Neuronal stem cell (in vitro differentiated cells): ENCODE data around the gene TOM1L2.
A peak's percentile ranks its signal among the peaks of the same experiment; 100 is the strongest.

Experiments
- DNase-seq: peaks from one replicate; pipeline ENCODE4 v3.0.0-alpha.2; 2013; ENCODE audit warnings: low spot score
- H2AFZ ChIP-seq: one replicate; pipeline ENCODE4 v1.6.1; 2013; ENCODE audit warnings: mild to moderate bottlenecking, low read length, inconsistent platforms
- H2AK5ac ChIP-seq: 2 replicates; pipeline ENCODE4 v1.6.1; 2013; ENCODE audit warnings: low read depth, mild to moderate bottlenecking, inconsistent platforms, low read length, moderate library complexity, mixed read lengths
- H2BK120ac ChIP-seq: 2 replicates; pipeline ENCODE4 v1.6.1; 2013; ENCODE audit warnings: low read depth, mild to moderate bottlenecking, inconsistent platforms, low read length, moderate library complexity, mixed read lengths
- H2BK12ac ChIP-seq: one replicate; pipeline ENCODE4 v1.6.1; 2013; ENCODE audit warnings: low read length, inconsistent platforms
- H2BK15ac ChIP-seq: 2 replicates; pipeline ENCODE4 v1.6.1; 2013; ENCODE audit warnings: mild to moderate bottlenecking, low read length, inconsistent platforms, mixed read lengths
- H2BK5ac ChIP-seq: one replicate; pipeline ENCODE4 v1.6.1; 2013; ENCODE audit warnings: inconsistent platforms, mild to moderate bottlenecking, low read length, moderate library complexity
- H3K14ac ChIP-seq: one replicate; pipeline ENCODE4 v1.6.1; 2013; ENCODE audit warnings: low read length, inconsistent platforms
- H3K18ac ChIP-seq: 2 replicates; pipeline ENCODE4 v1.6.1; 2013; ENCODE audit warnings: low read length, inconsistent platforms
- H3K23ac ChIP-seq: 2 replicates; pipeline ENCODE4 v1.6.1; 2013; ENCODE audit warnings: low read depth, mild to moderate bottlenecking, mixed read lengths, low read length, inconsistent platforms; ENCODE audit not compliant: poor library complexity
- H3K27ac ChIP-seq: replicated peaks from 3 replicates; pipeline ENCODE4 v1.5.1; 2013; ENCODE audit warnings: low read length, inconsistent platforms
- H3K27me3 ChIP-seq, 3 experiments: 2 replicates each; pipeline ENCODE4 v1.6.1; 2013; ENCODE audit warnings: low read length in 3 of 3, mild to moderate bottlenecking in 2 of 3, inconsistent platforms in 1 of 3, low read depth in 1 of 3, mixed read lengths in 1 of 3, moderate library complexity in 1 of 3; ENCODE audit not compliant: control insufficient read depth in 3 of 3, insufficient read depth in 3 of 3
- H3K36me3 ChIP-seq, 2 donors: replicated peaks in 1 of 2; 2 replicates each; pipeline ENCODE4 v1.6.1; 2013; ENCODE audit warnings: low read length in 2 of 2; ENCODE audit not compliant: control insufficient read depth in 2 of 2, insufficient read depth in 2 of 2
- H3K4ac ChIP-seq: 2 replicates; pipeline ENCODE4 v1.6.1; 2013; ENCODE audit warnings: inconsistent platforms, mild to moderate bottlenecking, low read length, moderate library complexity
- H3K4me1 ChIP-seq, 2 donors: 1 replicate in 1 of 2; 2 replicates in 1 of 2; pipeline ENCODE4 v1.6.1; 2013; ENCODE audit warnings: low read length in 2 of 2, low read depth in 1 of 2; ENCODE audit not compliant: control insufficient read depth in 2 of 2, insufficient read depth in 1 of 2
- H3K4me2 ChIP-seq: one replicate; pipeline ENCODE4 v1.6.1; 2013; ENCODE audit warnings: mild to moderate bottlenecking, low read length, inconsistent platforms; ENCODE audit not compliant: insufficient read depth, poor library complexity, severe bottlenecking
- H3K4me3 ChIP-seq, 2 donors: 2 replicates each; pipeline ENCODE4 v1.5.1; 2013; ENCODE audit warnings: low read length in 2 of 2, mild to moderate bottlenecking in 2 of 2, inconsistent platforms in 1 of 2, moderate library complexity in 1 of 2
- H3K79me1 ChIP-seq: one replicate; pipeline ENCODE4 v1.6.1; 2013; ENCODE audit warnings: low read depth, mild to moderate bottlenecking, inconsistent platforms, low read length, moderate library complexity
- H3K9ac ChIP-seq: one replicate; pipeline ENCODE4 v1.6.1; 2013; ENCODE audit warnings: mild to moderate bottlenecking, low read depth, low read length, inconsistent platforms; ENCODE audit not compliant: poor library complexity
- H3K9me3 ChIP-seq, 2 donors: replicated peaks in 1 of 2; 2 replicates each; pipeline versions ENCODE3 to v1.6.1; 2013; ENCODE audit warnings: low read length in 2 of 2, mild to moderate bottlenecking in 2 of 2, inconsistent platforms in 1 of 2, low read depth in 1 of 2, mixed read lengths in 1 of 2, moderate library complexity in 1 of 2; ENCODE audit not compliant: control insufficient read depth in 2 of 2, insufficient read depth in 1 of 2
- H4K8ac ChIP-seq: one replicate; pipeline ENCODE4 v1.6.1; 2013; ENCODE audit warnings: low read depth, mild to moderate bottlenecking, inconsistent platforms, low read length, moderate library complexity
- H4K91ac ChIP-seq: one replicate; pipeline ENCODE4 v1.6.1; 2013; ENCODE audit warnings: low read length, low read depth, mild to moderate bottlenecking, inconsistent platforms; ENCODE audit not compliant: poor library complexity
- WGBS, 2 donors: extraction: QIAGEN DNeasy Blood & Tissue Kit; methylation state at CpG; one replicate each; pipeline ENCODE4 v1.1.7; 2013; ENCODE audit warnings: missing lambda C conversion rate in 2 of 2, mixed read lengths in 1 of 2; ENCODE audit not compliant: insufficient read length in 2 of 2, insufficient replicate concordance in 1 of 2; ENCODE audit errors: extremely low coverage in 2 of 2; 5-methylcytosine and 5-hydroxymethylcytosine counted together

The TOM1L2 gene

DNA sequence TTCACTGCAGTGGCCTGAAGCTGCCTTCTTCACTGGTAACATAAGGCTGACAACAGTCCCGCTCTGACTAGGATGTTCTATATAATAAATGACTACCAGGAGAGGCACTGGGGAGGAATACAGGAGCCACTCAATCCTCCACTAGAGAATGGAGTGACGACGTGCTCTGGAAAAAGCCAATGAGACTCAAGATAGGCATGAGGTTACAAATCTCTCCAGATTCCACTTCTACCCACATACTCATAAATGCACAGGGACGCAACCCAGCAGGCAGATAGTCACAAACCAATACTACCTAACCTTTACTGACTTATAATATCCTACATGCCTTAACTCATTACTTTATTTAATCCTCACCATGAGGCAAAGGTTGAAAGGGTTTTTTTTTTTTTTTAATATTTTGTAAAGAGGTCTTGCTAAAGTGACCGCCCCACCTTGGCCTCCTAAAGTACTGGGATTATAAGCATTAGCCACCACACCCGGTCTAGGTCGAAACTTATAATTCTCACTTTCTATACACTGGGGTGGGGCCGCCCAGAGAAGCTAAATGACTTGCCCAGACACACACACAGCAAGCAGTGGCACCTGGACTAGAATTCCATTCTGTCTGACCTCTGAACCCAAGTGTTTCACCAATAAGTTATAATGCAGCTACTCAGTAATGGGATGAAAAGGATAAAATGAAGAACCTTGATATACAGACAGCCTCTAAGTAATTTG lies 33.7 kb downstream of the TOM1L2 start:
- Histone ChIP-seq H3K4me1 (peaks cover 33 to 58% of the 10 kb centered on the region in 2 donors), H2BK12ac (no peak overlapping the region), H4K91ac (no peak overlapping the region), H4K8ac (no peak overlapping the region), H2BK120ac (no peak overlapping the region), H2AK5ac (no peak overlapping the region), H3K14ac (no peak overlapping the region), H3K9ac (no peak overlapping the region), H3K9me3 (no peaks in the 10 kb centered on the region), H3K4me3 (no peak overlapping the region), H3K23ac (no peak overlapping the region), H3K4me2 (no peak overlapping the region), H3K4ac (no peak overlapping the region), H3K79me1 (no peaks in the 10 kb centered on the region), H2AFZ (no peak overlapping the region), H3K27ac (no peak overlapping the region), H2BK15ac (no peak overlapping the region), H2BK5ac (no peak overlapping the region), H3K27me3 (no peaks in the 10 kb centered on the region), H3K18ac (no peak overlapping the region), H3K36me3 (no peaks in the 10 kb centered on the region)
- DNase-seq: no peak
- whole genome bisulfite sequencing, 2 donors: no CpG with 5 or more reads among the region's 8 CpGs

DNA sequence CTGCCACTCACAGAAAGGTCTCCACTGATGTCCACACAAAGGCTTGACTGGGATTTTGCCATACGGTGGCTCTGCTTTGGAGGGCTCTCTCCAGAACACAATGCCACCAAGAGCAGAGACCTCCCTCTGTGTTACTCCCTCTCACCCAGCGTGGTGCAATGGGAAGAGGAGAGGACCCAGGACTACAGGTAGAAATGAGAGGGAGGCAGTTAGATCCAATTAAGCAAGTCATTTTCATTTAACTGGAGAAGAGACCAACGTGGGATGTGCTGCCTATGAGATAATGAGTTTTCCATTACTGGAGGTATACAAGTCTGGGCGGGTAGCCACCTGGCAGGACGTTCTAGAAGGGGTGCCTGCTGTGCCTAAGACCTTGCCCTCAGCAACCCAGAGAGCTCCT lies 34.2 kb downstream of the TOM1L2 start:
- Histone ChIP-seq H3K36me3 (no peaks in the 10 kb centered on the region), H3K79me1 (no peaks in the 10 kb centered on the region), H3K18ac (no peak overlapping the region), H3K27me3 (no peaks in the 10 kb centered on the region), H2AFZ (no peak overlapping the region), H3K27ac (no peak overlapping the region), H2BK5ac (no peak overlapping the region), H2BK15ac (no peak overlapping the region), H2BK12ac (no peak overlapping the region), H2AK5ac (no peak overlapping the region), H3K9ac (no peak overlapping the region), H3K4me1 (peaks cover 27 to 52% of the 10 kb centered on the region in 2 donors), H3K4ac (no peak overlapping the region), H4K91ac (no peak overlapping the region), H3K4me3 (no peak overlapping the region), H3K14ac (no peak overlapping the region), H2BK120ac (no peak overlapping the region), H3K23ac (no peak overlapping the region), H4K8ac (no peak overlapping the region), H3K4me2 (no peak overlapping the region), H3K9me3 (no peaks in the 10 kb centered on the region)
- DNase-seq: no peak
- WGBS, 2 donors: no CpG with 5 or more reads among the region's 5 CpGs

DNA sequence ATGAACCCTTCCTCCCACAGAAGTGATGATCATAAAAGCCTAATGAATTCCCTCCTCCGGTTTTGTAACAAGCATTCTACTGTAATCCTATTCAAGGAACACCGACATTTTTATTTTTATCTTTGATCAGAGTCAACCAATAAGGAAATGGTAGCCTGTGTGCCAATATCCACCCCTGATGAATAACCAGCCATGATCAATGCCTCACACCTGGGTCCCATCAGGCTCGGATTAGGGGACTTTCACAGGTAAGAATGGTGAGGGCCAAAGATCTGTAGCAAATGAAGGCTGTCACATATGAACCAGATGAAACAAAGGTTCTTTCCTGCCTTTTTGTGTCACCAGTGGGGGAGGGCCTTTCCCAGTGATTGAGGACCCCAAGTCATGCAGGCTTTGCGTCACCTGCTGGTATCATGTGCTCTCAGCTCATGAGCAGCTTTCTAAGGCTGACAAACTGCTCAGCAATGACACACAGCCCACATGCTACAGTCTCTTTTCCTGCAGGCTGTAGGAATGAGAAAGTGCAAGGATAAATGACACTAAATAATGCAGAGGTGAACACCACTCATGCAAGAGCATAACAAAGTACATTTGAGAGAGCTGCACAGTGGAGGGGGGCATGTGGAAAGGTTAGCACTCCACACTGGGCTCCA lies 34.9 kb downstream of the TOM1L2 start:
- H3K36me3 ChIP-seq: no peaks in the 10 kb centered on the region
- H3K9ac ChIP-seq: no peak overlapping the region
- H3K79me1 ChIP-seq: no peaks in the 10 kb centered on the region
- no peak overlapping the region for H2BK15ac ChIP-seq
- H3K9me3 ChIP-seq: no peaks in the 10 kb centered on the region
- H3K18ac ChIP-seq: no peak overlapping the region
- H2AFZ ChIP-seq: no peak overlapping the region
- no peak overlapping the region for H3K27ac ChIP-seq
- H3K4me2 ChIP-seq: no peak overlapping the region
- H2BK120ac ChIP-seq: no peak overlapping the region
- no peak overlapping the region for H2AK5ac ChIP-seq
- H2BK12ac ChIP-seq: no peak overlapping the region
- no peak overlapping the region for H4K91ac ChIP-seq
- H2BK5ac ChIP-seq: no peak overlapping the region
- no peak overlapping the region for H3K4me3 ChIP-seq
- H3K4ac ChIP-seq: no peak overlapping the region
- no peak overlapping the region for H4K8ac ChIP-seq
- no peaks in the 10 kb centered on the region for H3K27me3 ChIP-seq
- H3K23ac ChIP-seq: no peak overlapping the region
- peaks cover 27 to 46% of the 10 kb centered on the region in 2 donors for H3K4me1 ChIP-seq
- WGBS, 2 donors: no CpG with 5 or more reads among the region's 4 CpGs
- no peak for DNase-seq
- no peak overlapping the region for H3K14ac ChIP-seq

DNA sequence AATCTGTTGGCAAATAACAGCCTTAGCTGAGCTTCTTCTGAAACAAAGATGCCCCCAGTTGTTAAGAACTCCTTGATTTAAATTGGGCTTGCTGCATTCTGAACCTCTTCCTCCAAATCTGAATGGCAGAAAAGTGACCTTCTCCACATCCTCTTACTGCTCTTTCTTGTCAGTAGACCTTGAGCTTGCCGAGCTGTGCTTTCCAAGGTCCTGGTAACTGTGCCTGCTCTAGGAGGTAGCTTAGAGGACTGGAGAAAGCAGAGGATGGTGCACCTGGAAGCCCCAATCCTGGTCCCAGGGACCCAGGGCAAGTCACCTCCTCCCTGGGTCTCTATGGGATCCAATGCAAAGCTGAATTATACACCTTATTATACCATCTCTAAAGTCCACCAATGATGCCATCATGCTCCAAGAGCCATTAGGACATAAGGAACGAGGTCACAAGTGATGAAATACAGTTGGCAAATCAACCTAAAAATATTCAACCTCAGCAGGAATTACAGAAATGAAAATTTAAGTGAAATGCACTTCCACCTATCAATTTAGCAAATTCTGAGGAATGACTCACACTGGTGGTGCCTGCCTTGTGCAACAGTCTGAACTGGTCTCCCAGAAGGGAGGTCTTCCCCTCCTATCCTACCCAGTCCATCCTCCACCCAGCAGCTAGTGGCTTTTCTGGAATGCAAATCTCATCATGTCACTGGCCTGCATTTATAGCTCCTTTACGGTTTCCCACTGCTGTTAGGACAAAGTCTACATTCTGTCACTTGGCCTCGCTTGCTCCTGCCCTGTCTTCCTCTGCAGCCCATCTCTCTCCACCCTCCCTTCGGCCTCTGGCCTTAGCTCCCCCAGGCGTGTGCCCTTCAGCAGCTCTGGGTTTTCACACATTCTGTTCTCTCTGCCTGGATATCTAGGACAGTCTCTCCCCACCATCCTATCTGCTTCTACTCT lies 36.6 kb downstream of the TOM1L2 start:
- Histone ChIP-seq H3K9me3 (no peaks in the 10 kb centered on the region), H2BK12ac (no peak overlapping the region), H2BK120ac (no peak overlapping the region), H3K36me3 (no peaks in the 10 kb centered on the region), H3K4me1 (peaks cover 27 to 37% of the 10 kb centered on the region in 2 donors), H3K27ac (peak overlapping the region; percentile 19), H3K9ac (no peak overlapping the region), H3K4ac (no peak overlapping the region), H3K4me3 (no peak overlapping the region), H2AFZ (no peak overlapping the region), H3K27me3 (no peaks in the 10 kb centered on the region), H3K4me2 (no peak overlapping the region), H4K8ac (no peak overlapping the region), H3K23ac (no peak overlapping the region), H2AK5ac (no peak overlapping the region), H3K18ac (no peak overlapping the region), H2BK15ac (no peak overlapping the region), H4K91ac (no peak overlapping the region), H2BK5ac (no peak overlapping the region), H3K14ac (no peak overlapping the region), H3K79me1 (no peaks in the 10 kb centered on the region)
- DNase-seq: no peak
- no CpG with 5 or more reads among the region's 6 CpGs for WGBS, 2 donors
